Measurements from ENCODE around the gene LITAF. TPM values are rescaled to one million over a fixed set of nuclear protein-coding genes. Genes with fewer than 3 reads are reported as not detected.

Gene LITAF
- polyA plus RNA-seq, 1 donor from 2014 or later = 0.31 TPM

DNA sequence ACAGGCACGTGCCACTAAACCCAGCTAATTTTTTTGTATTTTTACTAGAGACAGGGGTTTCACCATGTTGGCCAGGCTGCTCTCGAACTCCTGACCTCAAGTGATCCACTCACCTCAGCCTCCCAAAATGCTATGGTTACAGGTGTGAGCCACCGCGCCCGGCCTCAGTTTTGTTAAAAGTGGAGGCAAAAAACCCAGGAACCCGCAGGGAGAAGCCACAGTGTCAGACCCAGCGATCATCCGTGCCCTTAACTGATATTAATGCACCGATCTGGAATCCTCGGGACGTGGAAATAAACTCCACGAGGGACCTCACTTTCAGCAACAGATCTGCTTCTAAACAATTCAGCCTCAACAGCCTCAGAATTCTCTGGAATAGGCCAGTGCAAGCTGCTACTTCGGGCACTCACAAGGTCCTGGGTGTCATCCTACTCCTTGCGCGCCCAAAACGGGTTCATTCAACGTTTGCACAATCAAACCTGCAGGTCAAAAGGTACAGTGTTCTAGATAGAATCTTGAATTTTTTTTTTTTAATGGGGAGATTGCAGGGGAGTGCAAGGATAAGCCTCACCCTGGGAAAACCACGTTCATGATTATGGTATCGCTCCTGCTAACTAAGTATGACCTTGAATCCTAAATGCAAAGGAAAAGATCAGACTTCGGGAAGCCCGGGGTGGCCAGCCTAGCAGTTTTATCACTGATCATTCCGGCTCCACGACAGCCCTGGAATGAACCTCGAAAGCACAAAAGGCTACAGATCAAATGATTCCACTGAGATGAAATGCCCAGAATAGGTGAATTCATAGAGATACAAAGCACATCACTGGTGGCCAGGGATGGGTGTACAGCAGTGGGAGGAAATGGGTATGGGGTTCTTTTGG, 22.4 kb downstream of the LITAF start:
- H3K9me2 ChIP-seq (ENCODE audit: insufficient read depth, low read length) = no peaks in the 10 kb centered on the region
- H3K9me3 ChIP-seq (ENCODE audit: low read length) = no peaks in the 10 kb centered on the region
- H3K27ac ChIP-seq (ENCODE audit: low read length) = no peak overlapping the region
- H3K4me3 ChIP-seq (ENCODE audit: low read length) = no peak overlapping the region
- H3K27me3 ChIP-seq (ENCODE audit: insufficient read depth, low read depth, low read length) = no peaks in the 10 kb centered on the region
- H3F3A ChIP-seq (ENCODE audit: insufficient read depth, low read length, poor library complexity, severe bottlenecking) = no peaks in the 10 kb centered on the region
- no peak overlapping the region for H2AFZ ChIP-seq (ENCODE audit: low read depth, low read length)
- no peak overlapping the region for H3K4me2 ChIP-seq (ENCODE audit: low read length)
- H3K36me3 ChIP-seq (ENCODE audit: insufficient read depth, low read length) = no peaks in the 10 kb centered on the region
- TF ChIP-seq POLR2AphosphoS5 (IDR thresholded peaks at IDR 0.05) (no peak), RAD21 (conservative IDR thresholded peaks at IDR 0.05) (no peak), TAF1 (IDR thresholded peaks at IDR 0.05; ENCODE audit: low read depth) (no peak), EZH2 (IDR thresholded peaks at IDR 0.05; ENCODE audit: borderline replicate concordance, insufficient read depth, low read length, poor library complexity, severe bottlenecking) (no peak), SMC3 (conservative IDR thresholded peaks at IDR 0.05; ENCODE audit: poor library complexity) (no peak), EP300 (conservative IDR thresholded peaks at IDR 0.05; ENCODE audit: poor library complexity, severe bottlenecking) (no peak), MXI1 (conservative IDR thresholded peaks at IDR 0.05; ENCODE audit: poor library complexity, severe bottlenecking) (no peak), CTCF (IDR thresholded peaks at IDR 0.05; ENCODE audit: poor library complexity, severe bottlenecking) (no peak)
- TF ChIP-seq, protein P1, sequence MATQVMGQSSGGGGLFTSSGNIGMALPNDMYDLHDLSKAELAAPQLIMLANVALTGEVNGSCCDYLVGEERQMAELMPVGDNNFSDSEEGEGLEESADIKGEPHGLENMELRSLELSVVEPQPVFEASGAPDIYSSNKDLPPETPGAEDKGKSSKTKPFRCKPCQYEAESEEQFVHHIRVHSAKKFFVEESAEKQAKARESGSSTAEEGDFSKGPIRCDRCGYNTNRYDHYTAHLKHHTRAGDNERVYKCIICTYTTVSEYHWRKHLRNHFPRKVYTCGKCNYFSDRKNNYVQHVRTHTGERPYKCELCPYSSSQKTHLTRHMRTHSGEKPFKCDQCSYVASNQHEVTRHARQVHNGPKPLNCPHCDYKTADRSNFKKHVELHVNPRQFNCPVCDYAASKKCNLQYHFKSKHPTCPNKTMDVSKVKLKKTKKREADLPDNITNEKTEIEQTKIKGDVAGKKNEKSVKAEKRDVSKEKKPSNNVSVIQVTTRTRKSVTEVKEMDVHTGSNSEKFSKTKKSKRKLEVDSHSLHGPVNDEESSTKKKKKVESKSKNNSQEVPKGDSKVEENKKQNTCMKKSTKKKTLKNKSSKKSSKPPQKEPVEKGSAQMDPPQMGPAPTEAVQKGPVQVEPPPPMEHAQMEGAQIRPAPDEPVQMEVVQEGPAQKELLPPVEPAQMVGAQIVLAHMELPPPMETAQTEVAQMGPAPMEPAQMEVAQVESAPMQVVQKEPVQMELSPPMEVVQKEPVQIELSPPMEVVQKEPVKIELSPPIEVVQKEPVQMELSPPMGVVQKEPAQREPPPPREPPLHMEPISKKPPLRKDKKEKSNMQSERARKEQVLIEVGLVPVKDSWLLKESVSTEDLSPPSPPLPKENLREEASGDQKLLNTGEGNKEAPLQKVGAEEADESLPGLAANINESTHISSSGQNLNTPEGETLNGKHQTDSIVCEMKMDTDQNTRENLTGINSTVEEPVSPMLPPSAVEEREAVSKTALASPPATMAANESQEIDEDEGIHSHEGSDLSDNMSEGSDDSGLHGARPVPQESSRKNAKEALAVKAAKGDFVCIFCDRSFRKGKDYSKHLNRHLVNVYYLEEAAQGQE (IDR thresholded peaks at IDR 0.05; ENCODE audit: borderline replicate concordance) = no peak
- no peaks in the 10 kb centered on the region for H3K79me2 ChIP-seq (replicated peaks; ENCODE audit: insufficient read depth, low read length)
- no peak overlapping the region for H3K9ac ChIP-seq (ENCODE audit: low read length)
- no peaks in the 10 kb centered on the region for H4K20me1 ChIP-seq (ENCODE audit: insufficient read depth)

DNA sequence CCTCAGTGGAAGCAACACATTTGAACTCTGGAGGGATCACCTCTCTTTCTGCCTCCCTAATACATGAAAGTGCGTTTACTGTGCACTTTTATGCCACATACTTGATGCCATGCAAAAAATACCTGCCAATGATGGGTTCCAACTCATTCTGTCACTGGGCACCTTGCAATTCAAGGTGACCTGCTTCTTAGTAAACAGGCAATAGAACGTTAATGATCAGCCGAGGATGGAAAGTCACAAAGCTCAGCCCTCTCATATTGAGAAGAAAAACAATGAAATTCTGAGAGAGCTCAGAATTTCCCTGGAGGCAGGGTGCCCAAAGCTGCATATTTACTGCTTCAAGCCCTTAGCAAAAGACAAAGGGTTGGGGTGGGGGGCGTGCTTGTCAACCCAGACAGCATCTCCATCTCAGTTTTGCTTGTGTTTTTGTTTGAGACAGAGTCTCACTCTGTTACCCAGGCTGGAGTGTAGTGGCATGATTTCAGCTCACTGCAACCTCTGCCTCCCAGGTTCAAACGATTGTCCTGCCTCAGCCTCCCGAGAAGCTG, 23.2 kb downstream of the LITAF start:
- no peaks in the 10 kb centered on the region for H3K36me3 ChIP-seq (ENCODE audit: insufficient read depth, low read length)
- no peaks in the 10 kb centered on the region for H3K9me2 ChIP-seq (ENCODE audit: insufficient read depth, low read length)
- no peaks in the 10 kb centered on the region for H3K9me3 ChIP-seq (ENCODE audit: low read length)
- no peaks in the 10 kb centered on the region for H3K27me3 ChIP-seq (ENCODE audit: insufficient read depth, low read depth, low read length)
- H3K79me2 ChIP-seq (replicated peaks; ENCODE audit: insufficient read depth, low read length) = no peaks in the 10 kb centered on the region
- no peaks in the 10 kb centered on the region for H3F3A ChIP-seq (ENCODE audit: insufficient read depth, low read length, poor library complexity, severe bottlenecking)
- no peak overlapping the region for H3K9ac ChIP-seq (ENCODE audit: low read length)
- TF ChIP-seq SMC3 (conservative IDR thresholded peaks at IDR 0.05; ENCODE audit: poor library complexity) (no peak), MXI1 (conservative IDR thresholded peaks at IDR 0.05; ENCODE audit: poor library complexity, severe bottlenecking) (no peak), CTCF (IDR thresholded peaks at IDR 0.05; ENCODE audit: poor library complexity, severe bottlenecking) (no peak), RAD21 (conservative IDR thresholded peaks at IDR 0.05) (no peak), EZH2 (IDR thresholded peaks at IDR 0.05; ENCODE audit: borderline replicate concordance, insufficient read depth, low read length, poor library complexity, severe bottlenecking) (no peak), POLR2AphosphoS5 (IDR thresholded peaks at IDR 0.05) (no peak), TAF1 (IDR thresholded peaks at IDR 0.05; ENCODE audit: low read depth) (no peak), EP300 (conservative IDR thresholded peaks at IDR 0.05; ENCODE audit: poor library complexity, severe bottlenecking) (no peak)
- TF ChIP-seq, protein P1 (IDR thresholded peaks at IDR 0.05; ENCODE audit: borderline replicate concordance) = no peak
- no peak overlapping the region for H3K4me3 ChIP-seq (ENCODE audit: low read length)
- no peak overlapping the region for H3K27ac ChIP-seq (ENCODE audit: low read length)
- no peaks in the 10 kb centered on the region for H4K20me1 ChIP-seq (ENCODE audit: insufficient read depth)
- H2AFZ ChIP-seq (ENCODE audit: low read depth, low read length) = no peak overlapping the region
- no peak overlapping the region for H3K4me2 ChIP-seq (ENCODE audit: low read length)
